AG09309 (cell line): Measurements from ENCODE around the gene ADCY4.
A peak's percentile ranks its signal among the peaks of the same experiment; 100 is the strongest.
"Not testable (repeated sequence)": the region's sequence is repeated elsewhere in the genome, so short reads cannot be mapped to it uniquely, and the experiment has no call there.

Experiments
- DNase-seq: peaks from one replicate; pipeline ENCODE4 v3.0.0-alpha.2; 2010; ENCODE audit warnings: low read depth
- H3K4me3 ChIP-seq: 2 replicates; pipeline ENCODE4 v1.5.1; 2011; ENCODE audit warnings: mild to moderate bottlenecking, low read depth, low read length, moderate library complexity; ENCODE audit not compliant: control insufficient read depth
- CTCF ChIP-seq: IDR thresholded peaks from 2 replicates; pipeline ENCODE4 v1.5.1; 2011; ENCODE audit warnings: mild to moderate bottlenecking, low read depth, low read length, inconsistent platforms; ENCODE audit not compliant: insufficient read depth, control insufficient read depth; ENCODE audit errors: missing control alignments

ADCY4 gene

GRCh38 chr14:24361326-24361725 is 26.5 kb upstream of the ADCY4 start:
- no peak for TF ChIP-seq CTCF
- H3K4me3 ChIP-seq = no peak overlapping the region
- no peak for DNase-seq

GRCh38 chr14:24360281-24360680 is 25.4 kb upstream of the ADCY4 start:
- no peak for DNase-seq
- no peak for TF ChIP-seq CTCF
- H3K4me3 ChIP-seq = no peak overlapping the region

DNA sequence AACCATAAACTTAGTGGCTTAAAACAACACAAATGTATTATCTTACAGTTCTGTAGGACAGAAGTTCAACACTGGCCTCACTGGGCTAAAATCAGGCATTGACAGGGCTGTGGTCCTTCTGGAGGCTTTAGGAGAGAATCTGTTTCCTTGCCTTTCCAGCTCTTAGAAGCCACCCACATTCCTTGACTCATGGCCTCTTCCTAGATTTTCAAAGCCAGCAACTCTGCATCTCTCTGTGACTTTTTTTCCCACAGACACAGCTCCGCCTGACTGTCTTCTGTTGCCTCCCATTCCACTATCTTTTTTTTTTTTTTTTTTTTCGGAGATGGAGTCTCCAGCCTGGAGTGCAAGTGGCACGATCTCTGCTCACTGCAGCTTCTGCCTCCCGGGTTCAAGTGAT is 21.3 kb upstream of the ADCY4 start:
- no peak for DNase-seq
- no peak overlapping the region for H3K4me3 ChIP-seq
- no peak for TF ChIP-seq CTCF

DNA sequence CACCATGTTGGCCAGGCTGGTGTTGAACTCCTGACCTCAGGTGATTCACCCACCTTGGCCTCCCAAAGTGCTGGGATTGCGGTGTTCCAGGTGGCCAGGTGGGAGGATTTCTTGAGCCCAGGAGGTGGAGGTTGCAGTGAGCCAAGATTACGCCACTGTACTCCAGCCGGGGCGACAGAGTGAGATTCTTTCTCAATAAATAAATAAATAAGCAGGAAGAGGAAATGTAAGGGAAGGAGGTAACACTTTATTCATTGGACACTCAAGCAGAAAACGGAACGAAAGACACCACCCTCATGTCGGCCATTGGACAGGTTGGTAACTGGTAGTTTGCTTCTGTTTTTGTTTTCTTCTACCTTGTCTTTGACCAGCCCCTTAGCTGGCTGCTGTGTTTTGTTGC is 20.1 kb upstream of the ADCY4 start:
- H3K4me3 ChIP-seq = no peak overlapping the region
- no peak for TF ChIP-seq CTCF
- DNase-seq = no peak

DNA sequence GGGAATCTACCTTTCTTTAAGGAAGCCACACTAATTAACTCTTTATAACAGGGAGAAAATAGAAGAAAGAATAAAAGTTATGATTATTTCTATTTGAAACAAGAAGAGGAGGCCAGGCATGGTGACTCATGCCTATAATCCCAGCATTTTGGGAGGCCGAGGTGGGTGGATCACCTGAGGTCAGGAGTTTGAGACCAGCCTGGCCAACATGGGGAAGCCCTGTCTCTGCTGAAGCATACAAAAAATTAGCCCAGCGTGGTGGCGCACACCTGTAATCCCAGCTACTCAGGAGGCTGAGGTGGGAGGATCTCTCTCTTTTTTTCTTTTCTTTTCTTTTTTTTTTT is 19.6 kb upstream of the ADCY4 start:
- not testable (repeated sequence) for H3K4me3 ChIP-seq, DNase-seq

GRCh38 chr14:24353559-24354481 is 18.9 kb upstream of the ADCY4 start:
- no peak for TF ChIP-seq CTCF
- no peak overlapping the region for H3K4me3 ChIP-seq
- no peak for DNase-seq

DNA sequence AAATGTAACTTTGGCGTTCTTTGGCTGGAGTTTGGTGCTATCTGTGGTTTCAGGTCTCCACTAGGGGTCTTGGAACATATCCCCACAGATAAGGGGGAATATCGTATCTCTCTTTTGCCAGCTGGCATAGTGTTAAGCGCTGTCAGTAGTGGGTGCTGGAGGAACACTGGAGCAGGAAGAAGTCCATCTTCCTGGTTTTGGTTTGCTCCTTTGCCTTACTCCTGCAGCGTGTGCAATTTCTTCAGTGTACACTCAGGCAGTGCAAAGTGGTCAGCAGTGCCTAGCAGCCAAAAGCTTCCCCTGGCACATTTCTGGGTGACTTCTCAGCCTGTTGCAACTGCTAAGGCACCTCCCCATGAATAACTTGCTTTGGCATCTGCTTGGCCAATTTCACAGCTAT is 16.6 kb upstream of the ADCY4 start:
- TF ChIP-seq CTCF = peak; percentile 20
- no peak overlapping the region for H3K4me3 ChIP-seq
- DNase-seq = no peak
